Measurements from ENCODE around the gene RNF166.

RNF166 gene

DNA sequence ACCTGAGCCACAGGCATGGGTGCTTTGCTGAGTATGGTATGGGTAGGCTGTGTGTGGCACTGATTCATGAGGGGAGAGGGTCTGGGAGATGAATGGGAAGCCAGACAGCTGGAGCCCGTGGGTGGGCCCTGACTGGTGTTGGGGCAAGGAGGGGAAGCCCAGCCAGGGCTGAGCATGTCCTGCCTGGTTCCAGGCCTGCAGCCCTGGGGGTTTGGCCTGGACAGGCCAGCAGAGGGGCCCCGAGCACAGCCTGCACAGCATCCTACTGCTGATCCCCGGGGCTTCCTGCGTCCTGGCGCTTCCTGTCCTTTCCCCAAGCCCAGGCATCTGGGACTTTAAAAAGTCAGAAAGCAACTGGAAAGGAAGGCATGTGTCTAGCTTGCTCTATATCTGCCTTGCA is 38.7 kb downstream of the RNF166 start:
- no peak for DNase-seq

DNA sequence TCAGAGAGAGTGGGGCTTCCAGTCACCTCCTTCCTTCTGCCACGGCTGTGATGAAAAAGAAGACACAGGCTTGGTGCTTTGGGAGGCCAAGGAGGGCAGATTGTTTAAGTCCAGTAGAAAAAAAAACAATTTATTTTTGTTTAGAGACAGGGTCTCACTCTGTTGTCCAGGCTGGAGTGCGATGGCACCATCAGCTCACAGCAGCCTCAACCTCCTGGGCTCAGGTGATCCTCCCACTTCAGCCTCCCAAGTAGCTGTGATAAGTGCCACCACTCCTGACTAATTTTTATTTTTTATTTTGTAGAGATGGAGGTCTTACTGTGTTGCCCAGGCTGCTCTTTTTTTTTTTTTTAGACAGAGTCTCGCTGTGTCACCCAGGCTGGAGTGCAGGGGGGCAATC is 40.6 kb downstream of the RNF166 start:
- no peak for DNase-seq

DNA sequence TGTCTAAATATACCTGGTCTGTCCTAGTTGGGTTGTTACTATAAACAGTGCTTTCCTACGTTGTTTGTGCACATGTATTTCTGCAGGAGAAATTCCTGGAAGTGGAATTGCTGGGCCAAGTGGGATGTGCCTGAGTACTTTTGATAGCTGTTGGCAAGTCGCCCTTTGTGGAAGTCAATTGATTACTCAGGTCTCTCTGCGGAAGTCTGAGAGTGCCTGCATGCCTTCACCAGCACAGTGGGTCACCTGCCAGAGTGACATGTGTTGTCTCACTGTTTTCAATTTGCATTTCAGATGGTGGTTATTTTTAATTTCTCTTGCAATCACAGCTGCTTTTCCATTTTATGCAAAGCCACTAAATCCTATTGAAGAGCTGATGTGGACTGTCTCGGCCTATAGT is 41.1 kb downstream of the RNF166 start:
- no peak for DNase-seq

DNA sequence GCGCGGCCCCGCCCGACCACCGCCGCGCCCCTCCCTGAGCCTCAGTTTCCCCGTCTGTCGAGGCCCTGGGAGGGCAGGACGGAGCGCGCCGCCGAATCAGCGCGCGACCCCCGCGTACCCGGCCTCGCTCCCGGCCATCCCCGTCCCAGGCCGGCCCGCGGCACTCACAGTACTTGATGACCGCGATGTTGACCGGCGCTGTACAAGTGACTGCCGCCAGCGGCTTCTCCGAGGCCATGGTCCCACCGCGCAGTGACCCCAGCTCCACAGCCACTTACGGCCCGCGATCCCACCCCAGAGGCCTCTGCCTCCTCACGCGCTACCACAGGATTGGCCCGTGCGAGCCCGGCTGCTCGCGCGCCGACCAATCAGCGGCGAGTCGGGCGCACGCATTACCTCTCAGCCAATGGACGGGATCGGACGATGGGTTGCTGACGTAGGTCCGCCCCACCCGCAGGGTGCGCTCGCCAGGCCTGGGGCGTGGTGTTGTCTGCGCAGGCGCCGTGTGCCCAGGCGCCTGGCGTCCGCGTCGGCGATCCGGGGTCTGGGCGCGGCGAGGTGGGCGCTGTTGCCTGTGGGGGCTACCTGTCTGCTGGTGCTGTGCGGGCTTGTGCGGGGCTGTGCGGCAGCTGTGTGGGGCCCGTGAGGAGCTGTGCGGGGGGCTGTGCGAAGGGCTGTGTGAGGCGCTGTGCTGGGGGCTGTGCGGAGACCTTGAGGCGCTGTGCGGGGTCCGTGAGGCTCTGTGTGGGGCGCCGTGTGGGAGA is 43.2 kb downstream of the RNF166 start, which contains the start of gene MVD:
Gene MVD, minus strand, starts transcription at position 249 of the 764 bp plus-strand sequence. Its CDS starts 11 bp downstream, at position 238.
- DNase-seq, result peak; percentile 95

DNA sequence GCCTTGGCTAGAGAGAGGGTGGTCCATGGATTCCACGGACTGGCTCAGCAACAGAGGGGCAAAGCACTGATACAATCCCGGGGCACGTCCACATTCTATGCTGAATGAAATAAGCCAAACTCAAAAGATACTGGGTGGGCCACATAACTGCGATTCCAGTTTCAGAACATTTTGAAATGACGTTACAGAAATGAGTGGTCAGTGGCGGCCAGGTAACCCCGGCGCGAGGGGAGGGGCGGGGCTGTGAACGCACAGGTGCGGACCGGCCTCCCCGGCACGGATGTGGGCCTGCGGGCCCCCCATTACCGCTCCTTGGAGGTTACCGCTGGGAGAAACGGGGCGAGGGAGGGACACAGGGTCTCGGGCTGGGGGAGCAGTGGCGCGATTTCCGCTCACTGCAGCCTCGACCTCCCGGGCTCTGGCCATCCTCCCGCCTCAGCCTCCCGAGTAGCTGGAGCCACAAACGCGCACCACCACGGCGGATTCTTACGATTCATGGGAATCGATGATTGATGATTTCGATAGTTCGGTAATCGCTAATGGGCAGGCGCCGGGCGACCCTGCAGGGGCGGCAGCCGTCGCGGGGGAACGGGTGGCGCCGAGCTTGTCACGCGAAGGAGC is 43.9 kb downstream of the RNF166 start:
- no peak for DNase-seq

DNA sequence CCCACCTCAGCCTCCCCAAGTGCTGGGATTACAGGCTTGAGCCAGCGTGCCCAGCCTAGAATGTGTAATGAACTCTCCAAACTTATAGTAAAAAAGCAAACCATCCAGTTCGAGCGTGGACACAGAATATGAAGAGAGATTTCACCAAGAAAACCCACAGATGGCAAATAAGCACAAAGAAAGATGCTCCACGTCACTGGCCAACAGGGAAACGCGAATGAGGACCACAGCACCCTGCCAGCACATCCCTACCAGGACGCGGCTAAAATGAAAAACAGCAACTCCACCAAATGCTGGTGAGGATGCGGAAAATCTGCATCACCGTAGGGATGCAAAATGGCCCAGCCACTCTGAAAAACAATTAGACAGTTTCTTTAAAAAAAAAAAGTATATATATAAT is 44.7 kb downstream of the RNF166 start:
- no peak for DNase-seq

DNA sequence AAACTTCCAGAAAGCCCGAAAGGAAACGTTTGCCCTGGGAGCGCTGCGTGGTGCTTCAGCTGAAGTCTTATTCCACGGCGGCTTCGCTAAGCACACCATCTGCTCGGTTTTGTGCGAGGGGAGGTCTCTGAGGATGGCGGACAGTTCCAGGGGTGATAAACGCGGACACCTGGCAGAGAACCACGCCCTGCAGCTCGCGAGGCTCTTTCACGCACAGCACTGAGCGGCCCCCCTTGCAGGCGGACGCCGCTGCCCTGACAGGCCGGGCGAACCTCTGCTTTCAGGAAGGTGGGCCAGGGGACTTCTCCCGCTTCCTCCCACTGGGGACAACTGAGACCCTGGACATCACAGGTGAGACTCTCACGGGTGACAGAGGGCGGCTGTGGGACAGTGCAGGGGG is 47.0 kb downstream of the RNF166 start:
- no peak for DNase-seq

DNA sequence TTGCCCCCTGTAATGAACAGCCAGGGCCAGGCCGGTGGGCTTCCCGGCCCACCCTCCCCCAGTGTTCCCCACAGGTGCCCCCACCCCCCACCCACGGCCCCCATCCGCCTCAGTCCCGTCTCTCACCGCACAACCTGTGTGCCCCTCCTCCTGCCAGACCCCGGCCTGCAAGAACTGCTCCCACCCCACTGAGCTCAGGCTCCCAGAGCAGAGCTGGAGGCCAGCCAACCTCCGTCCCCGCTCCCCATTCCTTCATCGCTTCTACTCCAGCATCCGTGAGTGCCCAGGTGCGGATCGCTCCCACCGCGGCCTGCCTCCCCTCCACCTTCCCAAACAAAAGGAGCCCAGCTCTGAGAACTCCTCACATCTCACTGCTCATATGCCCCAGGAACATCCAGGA is 47.5 kb downstream of the RNF166 start:
- DNase-seq, result no peak

DNA sequence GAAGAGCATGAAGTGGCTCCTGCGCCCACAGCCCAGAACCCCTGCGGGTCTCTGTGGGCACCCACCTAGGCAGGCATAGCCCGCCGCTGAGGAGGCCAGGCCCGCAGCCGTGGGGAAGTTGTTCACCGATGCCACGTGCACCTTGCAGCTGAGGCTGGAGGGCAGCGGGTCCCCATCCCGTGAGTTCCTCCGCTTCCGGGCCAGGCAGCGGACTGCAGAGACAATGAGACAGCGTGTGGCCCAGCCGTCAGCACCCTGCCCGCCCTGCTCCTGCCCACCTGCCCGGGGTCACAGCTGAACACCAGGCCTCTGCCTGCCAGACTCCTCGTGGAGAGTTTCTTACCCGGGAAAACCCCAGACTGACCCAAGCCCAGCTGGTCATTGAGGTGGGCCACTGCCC is 48.8 kb downstream of the RNF166 start:
- no peak for DNase-seq

DNA sequence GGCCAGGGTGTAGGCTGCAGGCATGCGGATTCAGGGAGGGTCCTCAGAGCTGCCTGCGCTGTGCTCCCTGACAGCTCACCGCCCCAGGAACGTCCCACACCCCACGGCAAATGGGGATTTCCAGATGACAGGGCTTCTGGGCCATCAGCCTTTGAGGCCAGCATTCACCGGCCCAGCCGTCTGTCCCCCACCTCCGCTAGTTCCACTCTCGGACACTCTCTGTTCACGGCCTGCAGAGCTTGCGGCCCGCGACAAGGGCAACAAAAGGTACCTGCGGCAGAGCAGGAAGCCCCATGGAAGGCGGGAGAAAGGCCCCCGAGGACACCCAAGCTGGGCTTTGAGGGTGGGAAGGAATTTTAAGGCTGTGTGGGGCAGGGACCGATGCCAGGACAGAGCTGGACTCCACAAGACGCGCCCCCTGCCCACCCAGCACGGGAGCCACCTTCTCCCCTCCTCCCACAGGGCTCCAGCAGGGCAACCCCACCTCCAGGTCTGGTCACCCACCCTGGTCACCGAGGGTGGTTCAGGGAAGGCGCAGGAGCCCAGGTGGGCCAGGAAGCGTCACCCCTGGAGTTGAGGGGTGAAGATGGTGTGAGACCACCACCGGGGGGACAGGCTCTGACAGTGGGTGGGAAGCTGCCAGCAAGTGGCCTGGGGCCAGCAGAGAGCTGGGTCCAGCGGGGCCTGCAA is 49.8 kb downstream of the RNF166 start:
- no peak for DNase-seq

DNA sequence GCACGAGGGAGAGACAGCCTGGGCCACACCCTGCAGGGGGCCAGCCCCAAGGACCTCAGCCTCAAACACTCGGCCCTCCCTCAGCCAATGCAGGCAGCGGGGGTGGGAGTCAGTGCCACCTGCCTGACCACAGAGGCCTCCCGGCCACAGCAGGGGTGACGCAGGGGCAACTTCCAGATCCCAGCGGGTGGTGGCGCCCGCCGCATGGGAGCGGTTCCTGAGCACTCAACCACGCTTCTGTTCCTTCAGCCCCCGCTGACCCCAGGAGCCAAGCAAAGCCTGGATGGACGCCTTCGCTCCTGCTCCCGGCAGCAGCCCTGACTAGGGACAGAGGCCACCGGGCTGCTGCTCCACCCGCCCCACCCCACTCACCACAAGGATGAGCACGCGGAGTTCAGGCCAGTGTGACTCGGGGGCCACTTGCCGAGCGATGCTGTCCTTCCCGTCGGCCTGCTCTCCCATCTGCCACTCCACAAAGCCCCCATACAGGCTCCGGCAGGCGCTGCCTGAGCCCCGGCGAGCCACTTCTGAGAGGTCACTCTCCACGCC is 50.4 kb downstream of the RNF166 start:
- DNase-seq, result no peak

DNA sequence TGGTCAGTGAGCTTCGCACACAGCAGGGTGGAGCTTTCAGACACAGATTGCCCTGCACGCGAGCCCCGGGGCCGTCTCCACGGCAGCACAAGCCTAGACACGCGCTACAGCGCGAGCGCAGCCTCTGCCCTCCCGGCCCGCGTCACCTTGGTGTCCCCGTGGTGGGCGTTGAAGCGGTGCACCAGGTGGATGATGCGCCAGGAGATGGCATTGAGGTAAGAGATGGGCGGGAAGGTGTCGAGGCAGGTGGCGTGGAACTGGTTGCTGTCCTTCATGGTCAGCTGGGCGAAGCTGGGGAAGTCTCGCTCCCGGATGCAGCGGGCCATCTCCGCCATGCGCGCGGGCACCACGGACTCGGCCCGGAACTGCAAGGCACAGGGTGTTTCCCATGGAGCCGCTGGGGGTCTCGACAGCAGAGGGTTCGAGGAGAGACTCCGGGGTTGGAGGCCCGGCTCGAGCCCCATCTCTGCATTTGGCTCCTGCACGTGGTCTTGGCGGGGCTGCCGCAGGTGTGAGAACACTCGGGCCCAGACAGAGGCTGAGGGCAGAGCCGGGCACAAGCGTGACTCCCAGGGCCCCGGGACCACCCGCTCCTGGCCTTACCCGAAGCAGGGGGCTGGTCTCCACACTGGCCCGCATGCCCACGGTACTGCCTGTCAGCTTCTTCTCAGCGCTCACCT is 51.0 kb downstream of the RNF166 start:
- DNase-seq, result no peak

DNA sequence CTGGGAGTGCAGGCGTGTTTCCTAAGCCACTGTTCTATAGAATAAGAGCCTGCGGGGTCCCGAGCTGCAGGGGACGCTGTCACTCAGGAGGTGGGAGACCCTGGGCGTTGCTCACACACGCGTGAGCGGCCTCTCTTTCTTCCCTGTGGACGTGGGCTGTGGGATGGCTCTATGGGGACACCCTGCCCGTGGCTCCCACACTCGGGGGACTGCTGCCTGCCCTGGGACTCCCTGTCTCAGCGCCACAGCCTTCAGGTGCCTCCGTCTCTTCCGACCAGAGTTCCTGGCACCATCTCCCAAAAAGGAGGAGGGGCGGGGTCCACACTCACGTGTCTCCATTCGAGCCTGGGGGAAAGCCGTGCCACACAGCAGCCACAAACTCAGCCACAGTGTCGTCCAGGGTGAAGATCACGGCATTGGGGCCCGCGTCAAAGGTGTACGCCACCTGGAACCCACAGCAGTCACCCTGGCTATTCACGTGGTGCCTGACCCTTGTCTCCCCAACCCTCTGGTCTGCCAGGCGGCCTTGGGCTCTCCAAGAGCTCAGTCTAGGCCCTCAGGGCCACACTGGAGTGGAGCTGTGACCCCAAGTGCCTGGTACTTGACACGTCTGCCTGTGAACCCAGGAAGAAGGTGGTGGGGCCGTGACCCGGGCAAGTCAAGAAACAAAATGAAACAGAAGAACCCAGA is 51.7 kb downstream of the RNF166 start:
- no peak for DNase-seq

DNA sequence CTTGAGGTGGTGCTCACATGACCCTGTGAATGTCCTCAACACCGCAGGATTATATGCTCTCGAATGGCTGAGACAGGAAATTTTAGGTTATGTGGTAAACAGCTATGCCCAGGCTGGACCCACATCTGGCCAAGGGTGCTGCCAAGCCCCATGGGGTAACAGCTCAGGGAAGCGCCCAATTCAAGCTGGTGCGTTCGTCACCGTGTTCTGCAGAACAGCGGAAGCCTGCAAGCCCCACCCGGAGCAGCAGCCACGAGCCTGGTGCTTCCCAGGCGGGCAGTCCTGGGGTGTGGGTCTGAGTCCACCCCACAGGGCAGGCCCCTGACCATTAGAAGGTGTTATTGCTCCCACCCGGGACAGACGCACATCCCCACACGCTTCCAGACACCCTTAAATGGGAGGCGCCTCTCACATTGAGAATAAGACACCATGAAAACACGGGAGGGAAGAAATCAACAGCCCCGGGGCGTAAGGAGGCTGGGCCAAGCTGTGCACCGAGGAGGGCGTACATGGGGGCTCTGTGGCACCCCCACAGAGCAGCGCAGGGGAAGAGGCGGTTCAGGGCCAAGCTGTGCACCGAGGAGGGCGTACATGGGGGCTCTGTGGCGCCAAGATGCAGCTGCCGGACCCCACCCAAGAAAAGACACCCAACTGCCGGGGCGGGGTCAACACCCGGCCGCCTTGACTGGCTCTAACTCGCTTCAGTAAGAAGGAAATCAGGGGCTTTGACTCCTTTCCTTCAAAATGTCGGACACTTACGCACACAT is 52.4 kb downstream of the RNF166 start:
- DNase-seq, result peak; percentile 29

DNA sequence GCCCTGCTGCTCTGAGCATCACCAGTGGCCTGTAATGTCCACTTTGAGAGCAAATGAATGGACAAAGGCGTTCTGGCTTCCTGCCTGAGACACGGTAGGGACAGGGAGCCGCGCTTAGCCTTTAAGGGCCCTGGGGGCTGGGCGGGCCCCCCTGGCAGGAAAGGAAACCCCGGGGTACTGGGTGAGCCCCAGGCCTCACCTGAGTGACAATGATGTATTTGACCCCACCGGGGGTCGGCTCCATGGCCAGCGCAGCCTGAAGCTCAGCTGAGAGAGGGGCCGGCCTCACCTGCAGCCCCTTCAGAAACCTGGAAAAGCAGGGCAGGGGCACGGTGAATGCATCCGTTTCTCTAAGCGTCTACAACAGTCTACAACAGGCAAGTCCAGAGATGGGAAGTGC is 53.1 kb downstream of the RNF166 start:
- no peak for DNase-seq

DNA sequence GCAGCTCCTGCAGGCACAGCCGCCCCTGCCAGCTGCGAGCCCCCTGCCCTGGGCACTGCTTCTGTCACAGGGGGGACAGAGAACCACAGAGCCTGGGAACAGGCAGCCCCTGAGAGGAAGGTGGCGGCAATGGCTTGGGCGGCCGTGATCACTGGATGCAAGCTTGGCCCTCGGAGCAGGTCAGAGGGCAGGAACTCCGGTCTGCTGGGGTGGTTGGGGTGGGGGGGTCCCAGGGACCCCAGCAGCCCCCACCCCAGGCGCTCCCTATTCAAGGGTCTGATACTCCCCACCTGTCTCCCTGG is 53.5 kb downstream of the RNF166 start:
- no peak for DNase-seq

DNA sequence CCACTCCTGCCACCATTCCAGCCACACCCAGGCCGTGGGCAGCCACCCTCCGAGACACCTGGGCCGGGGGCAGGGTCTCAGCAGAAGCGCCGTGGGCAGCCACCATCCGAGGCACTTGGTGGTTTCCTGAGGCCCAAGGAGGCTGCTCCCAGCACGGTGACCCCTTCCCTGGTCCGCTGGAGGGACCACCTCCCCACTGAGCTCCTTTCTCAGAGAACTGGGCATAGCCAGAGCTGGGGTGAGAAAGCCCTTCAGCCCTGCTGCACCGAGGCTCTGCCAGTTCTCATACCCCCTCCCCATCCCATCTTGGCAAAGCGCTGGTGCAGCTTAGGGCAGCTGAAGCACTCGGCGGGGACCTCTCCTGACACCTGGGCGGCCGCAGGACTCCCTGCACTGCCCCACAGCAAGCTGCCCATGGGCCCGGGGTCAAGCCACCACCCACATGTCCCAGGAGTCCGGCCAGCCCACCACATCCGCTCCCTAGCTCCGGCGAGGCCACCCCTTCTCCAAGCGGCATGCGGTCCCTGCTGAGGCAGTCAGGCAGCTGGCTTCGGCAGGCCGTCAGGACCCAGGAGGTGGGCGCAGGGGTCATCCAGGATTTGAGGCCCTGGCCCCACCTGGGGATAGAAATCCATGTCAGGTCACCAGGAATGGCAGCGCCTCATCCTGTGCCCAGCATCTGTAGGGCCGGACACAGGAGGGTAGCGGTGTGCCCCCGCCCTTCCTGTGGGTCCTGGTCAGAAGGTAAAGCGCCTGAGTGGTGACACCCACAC is 54.0 kb downstream of the RNF166 start:
- no peak for DNase-seq

DNA sequence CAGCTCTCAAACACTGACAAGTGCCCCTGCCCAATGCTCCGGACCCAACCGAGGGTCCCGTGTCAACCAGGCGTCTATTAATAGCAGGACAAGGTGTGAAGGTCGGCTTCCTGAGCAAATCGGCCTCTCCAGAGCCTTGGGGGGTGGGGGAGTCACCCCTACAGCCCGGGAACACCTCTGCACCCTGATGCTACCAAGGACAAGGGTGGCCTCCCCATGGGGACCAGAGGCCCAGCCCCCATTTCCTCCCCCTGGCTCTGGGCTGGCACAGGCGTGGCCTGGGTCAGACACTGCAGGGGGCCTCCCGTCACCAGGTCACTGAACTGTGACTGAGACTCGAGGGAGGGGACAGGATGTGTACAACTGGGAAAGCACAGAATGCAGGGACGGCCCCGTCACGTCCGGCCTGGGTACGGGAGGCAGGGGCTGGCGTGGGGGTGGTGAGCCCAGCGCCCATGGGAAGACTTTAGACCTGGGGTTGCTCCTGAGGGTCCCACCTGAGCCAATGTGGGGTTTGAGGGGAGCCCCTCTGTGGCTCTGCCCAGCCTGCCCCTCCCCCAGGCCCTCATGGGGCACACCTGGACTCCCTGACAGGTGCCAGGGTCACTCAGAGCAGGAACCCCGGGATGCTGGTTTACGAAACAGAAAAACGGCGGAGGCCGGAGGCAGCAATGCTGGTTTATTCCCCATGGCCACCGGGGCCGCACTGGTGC is 54.8 kb downstream of the RNF166 start:
- peak; percentile 73 for DNase-seq

DNA sequence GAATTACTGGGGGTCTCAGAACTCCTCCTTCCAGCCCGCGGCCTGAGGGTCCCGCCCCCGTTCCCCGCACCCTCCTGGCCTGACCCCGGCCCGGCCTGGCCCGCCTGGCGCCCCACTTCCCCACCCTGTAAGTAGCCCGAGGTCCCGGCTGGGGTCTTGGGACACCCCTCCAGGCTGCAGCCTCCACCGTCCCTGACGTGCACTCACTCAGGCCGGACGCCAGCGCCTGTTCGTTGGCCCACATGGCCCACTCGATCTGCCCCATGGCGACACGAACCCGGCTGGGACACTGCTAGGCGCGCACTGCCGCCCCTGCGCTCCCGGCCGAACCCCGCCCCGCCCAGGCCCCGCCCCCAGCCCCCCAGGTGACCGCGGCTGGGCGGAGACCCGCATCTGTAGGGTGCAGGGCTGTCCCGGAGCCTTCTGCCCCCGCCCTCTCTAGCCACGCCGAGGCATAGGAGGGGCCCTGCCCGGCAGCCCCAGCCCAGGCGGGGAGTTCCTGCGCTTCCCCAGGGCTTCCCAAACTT is 55.4 kb downstream of the RNF166 start, which contains the start of gene CYBA:
Gene CYBA, minus strand, starts transcription at position 305 of the 527 bp plus-strand sequence. Its CDS starts 40 bp downstream, at position 265.
- peak; percentile 83 for DNase-seq
